A549 (cell line): ENCODE results near the gene ZKSCAN1. TPM values are rescaled to one million over a fixed set of nuclear protein-coding genes. Genes with fewer than 3 reads are reported as not detected.

Experiments used
- ATAC-seq, 2 experiments: fragments of 200-7000 bp in 1 of 2; fragments of >200 bp in 1 of 2; cut with Nextera tagmentation in 1 of 2; cut with Tn5 transposase in 1 of 2; 3 replicates each; pipeline versions ENCODE4 v1.8.0 to v1.9.1; 2018 to 2020; ENCODE audit warnings: mild to moderate bottlenecking in 1 of 2, moderate library complexity in 1 of 2
- CTCF ChIA-PET: fragments of 300-600 bp; sonication (Branson Sonifier 250); formaldehyde crosslinking; extraction: SDS; loops from one replicate; lab custom pipeline; 2021; ENCODE audit warnings: antibody characterized with exemption, inconsistent platforms; lab: Yijun Ruan, JAX
- POLR2A ChIA-PET: fragments of 350-600 bp; formaldehyde crosslinking; extraction: SDS; loops from one replicate; lab custom pipeline; 2021; ENCODE audit warnings: antibody characterized with exemption, inconsistent platforms; lab: Yijun Ruan, JAX
- DNase-seq, 2 experiments: peaks; one replicate each; pipeline versions ENCODE4 v3.0.0 to v3.0.0-alpha.2; 2011 to 2016; ENCODE audit warnings: low read depth in 1 of 2, low spot score in 1 of 2
- FAIRE-seq: peaks from 2 replicates; lab custom pipeline; 2011; peaks lifted over from hg19 to GRCh38; lab: Jason Lieb, UNC
- H3K27ac ChIP-seq, 2 experiments: fragments of >200 bp; sonication (Bioruptor Twin); formaldehyde crosslinking; 3 replicates each; pipeline ENCODE4 v1.5.1; 2016 to 2017
- H3K4me1 ChIP-seq: fragments of >200 bp; sonication (Bioruptor Twin); formaldehyde crosslinking; 3 replicates; pipeline ENCODE4 v1.6.1; 2016
- H3K4me2 ChIP-seq: fragments of >200 bp; sonication (Bioruptor Twin); formaldehyde crosslinking; 3 replicates; pipeline ENCODE4 v1.6.1; 2016
- H3K4me3 ChIP-seq: fragments of >200 bp; sonication (Bioruptor Twin); formaldehyde crosslinking; 3 replicates; pipeline ENCODE4 v1.5.1; 2016
- H3K9me3 ChIP-seq: fragments of >200 bp; sonication (Bioruptor Twin); formaldehyde crosslinking; 3 replicates; pipeline ENCODE4 v1.6.1; 2016
- CHD4 ChIP-seq: fragments of 200-600 bp; sonication (generic); IDR thresholded peaks from 2 replicates; pipeline ENCODE4 v1.6.1; 2016; ENCODE audit warnings: antibody characterized with exemption, mild to moderate bottlenecking, borderline replicate concordance
- CTCF ChIP-seq: fragments of >200 bp; sonication (Bioruptor Twin); formaldehyde crosslinking; IDR thresholded peaks from 3 replicates; pipeline ENCODE4 v1.5.1; 2016
- E2F6 ChIP-seq: IDR thresholded peaks from 2 replicates; pipeline ENCODE4 v1.6.1; 2012; ENCODE audit warnings: low read depth, borderline replicate concordance
- FOSB ChIP-seq: fragments of 250-450 bp; sonication (Bioruptor Pico); IDR thresholded peaks from 2 replicates; pipeline ENCODE4 v1.5.0; 2020; ENCODE audit warnings: mild to moderate bottlenecking, moderate library complexity
- GATA3 ChIP-seq: IDR thresholded peaks from 2 replicates; pipeline ENCODE4 v1.6.1; 2012; ENCODE audit warnings: borderline replicate concordance
- HES2 ChIP-seq: fragments of >200 bp; sonication (Bioruptor Twin); formaldehyde crosslinking; IDR thresholded peaks from 2 replicates; pipeline ENCODE4 v1.6.1; 2016
- HMGXB4 ChIP-seq: fragments of 250-450 bp; sonication (Bioruptor Pico); IDR thresholded peaks from 2 replicates; pipeline ENCODE4 v1.5.0; 2021; ENCODE audit warnings: mild to moderate bottlenecking, moderate library complexity, borderline replicate concordance
- HOXA7 ChIP-seq: fragments of 250-450 bp; sonication (Bioruptor Pico); IDR thresholded peaks from 2 replicates; pipeline ENCODE4 v1.5.0; 2020; ENCODE audit warnings: mild to moderate bottlenecking, moderate library complexity
- MAX ChIP-seq: IDR thresholded peaks from 2 replicates; pipeline ENCODE4 v1.6.1; 2012
- NPAS2 ChIP-seq: fragments of 250-450 bp; sonication (Bioruptor Pico); IDR thresholded peaks from 2 replicates; pipeline ENCODE4 v1.8.0; 2022; ENCODE audit warnings: mild to moderate bottlenecking, moderate library complexity, borderline replicate concordance
- NR3C1 ChIP-seq: fragments of >200 bp; sonication (Bioruptor Twin); formaldehyde crosslinking; IDR thresholded peaks from 3 replicates; pipeline ENCODE4 v1.6.1; 2017
- RAD21 ChIP-seq, 2 experiments: fragments of >200 bp in 1 of 2; sonication (Bioruptor Twin) in 1 of 2; formaldehyde crosslinking in 1 of 2; IDR thresholded peaks in 1 of 2; conservative IDR thresholded peaks in 1 of 2; 2 replicates in 1 of 2; 3 replicates in 1 of 2; pipeline ENCODE4 v1.6.1; 2012 to 2018; ENCODE audit warnings: inconsistent platforms in 1 of 2
- REST ChIP-seq: fragments of 200-600 bp; sonication (generic); IDR thresholded peaks from 2 replicates; pipeline ENCODE4 v1.6.1; 2016; ENCODE audit warnings: antibody characterized with exemption, mild to moderate bottlenecking, moderate library complexity
- TP53 ChIP-seq: fragments of 250-450 bp; sonication (Bioruptor Pico); IDR thresholded peaks from 2 replicates; pipeline ENCODE4 v1.5.0; 2021; ENCODE audit warnings: mild to moderate bottlenecking, moderate library complexity
- ZC3H11A ChIP-seq: fragments of 450-650 bp; IDR thresholded peaks from 2 replicates; pipeline ENCODE4 v1.6.1; 2014; ENCODE audit warnings: antibody characterized with exemption, mild to moderate bottlenecking
- ZFP36 ChIP-seq: fragments of 450-650 bp; IDR thresholded peaks from 2 replicates; pipeline ENCODE4 v1.6.1; 2014; ENCODE audit warnings: borderline replicate concordance; ENCODE audit not compliant: partially characterized antibody
- ZNF302 ChIP-seq: fragments of 250-450 bp; sonication (Bioruptor Pico); IDR thresholded peaks from 2 replicates; pipeline ENCODE4 v1.9.0; 2021; ENCODE audit warnings: inconsistent platforms, mild to moderate bottlenecking, moderate library complexity
- WGBS: methylation state at CpG from one replicate; pipeline ENCODE4 v1.1.6; 2017; ENCODE audit errors: missing lambda C conversion rate; 5-methylcytosine and 5-hydroxymethylcytosine counted together
- polyA plus RNA-seq, 4 experiments: library from polyadenylated mRNA; depleted of rRNA in 3 of 4; stranded (reverse); fragments of >200 nt; fragmentation: RNase III in 1 of 4; extraction: RNeasy Plus Mini Kit Qiagen cat#74134 plus additional on column Dnase treatment in 1 of 4; gene quantifications; 2 replicates in 3 of 4; 3 replicates in 1 of 4; pipeline ENCODE4 v1.2.3, GENCODE V29; 2011 to 2017

The ZKSCAN1 gene
- polyA plus RNA-seq, 2 of the 4 experiments (the other 2 are of a cell fraction): 11.4 to 23.9 TPM

GRCh38 chr7:100081535-100082102 is 66.2 kb downstream of the ZKSCAN1 start, which contains the start of gene ZNF3 (continued):
- TF ChIP-seq HMGXB4 (CRISPR knock-in tag) (no peak), CHD4 (no peak), RAD21 (conservative IDR thresholded peaks at IDR 0.05 in 1 of 2, IDR thresholded peaks at IDR 0.05 in 1 of 2) (peak; percentile 76 to 88), TP53 (CRISPR knock-in tag) (no peak), CTCF (peak; percentile 95), HES2 (no peak), E2F6 (peak; percentile 95), NR3C1 (no peak), ZNF302 (no peak), ZC3H11A (no peak), REST (no peak), ZFP36 (no peak), HOXA7 (CRISPR knock-in tag) (no peak), MAX (peak; percentile 99), FOSB (CRISPR knock-in tag) (no peak), GATA3 (peak; percentile 24; the same call in 1 of the 2 replicates), NPAS2 (CRISPR knock-in tag) (no peak)

GRCh38 chr7:100082978-100083377 is 67.6 kb downstream of the ZKSCAN1 start:
- no peak overlapping the region for H3K27ac ChIP-seq
- H3K9me3 ChIP-seq: peaks cover 8% of the 10 kb centered on the region; the same call in 2 of the 3 replicates
- ATAC-seq (no peak), FAIRE-seq (no peak), DNase-seq (no peak)
- H3K4me2 ChIP-seq: no peak overlapping the region
- peaks cover 7% of the 10 kb centered on the region; the same call in 2 of the 3 replicates for H3K4me1 ChIP-seq
- CTCF ChIA-PET: interaction anchor here (0.7 to 2.3 kb wide), 11 partner anchors 9 to 325 kb away, joined by 3 to 14 read pairs (median 4); no protein-coding TSS in a partner anchor
- POLR2A ChIA-PET: no interaction called here
- no peak for TF ChIP-seq ZFP36
- no peak overlapping the region for H3K4me3 ChIP-seq
- 64% methylated on average over 4 of the region's 4 CpGs for WGBS
